ENCODE data around the gene BRSK2. TPM values are rescaled to one million over a fixed set of nuclear protein-coding genes. Genes with fewer than 3 reads are reported as not detected.

Gene BRSK2
- total RNA-seq, 1 donor from 2014 or later, result 7.1 TPM

- Histone ChIP-seq H3K79me2 (ENCODE audit: insufficient read depth, low read length) (no peaks in the 10 kb centered on the region), H4K20me1 (ENCODE audit: insufficient read depth, low read length) (no peaks in the 10 kb centered on the region), H3K4me1 (ENCODE audit: insufficient read depth, low read length) (no peaks in the 10 kb centered on the region), H3K4me3 (ENCODE audit: insufficient read depth, low read depth, low read length) (no peak overlapping the region), H3K9me3 (ENCODE audit: insufficient read depth, low read depth, low read length) (no peaks in the 10 kb centered on the region), H2AFZ (ENCODE audit: low read depth, low read length) (no peak overlapping the region), H3K27ac (ENCODE audit: low read depth, low read length) (no peak overlapping the region), H3K36me3 (ENCODE audit: insufficient read depth, low read length) (no peaks in the 10 kb centered on the region), H3K27me3 (ENCODE audit: insufficient read depth, low read length) (peaks cover 6% of the 10 kb centered on the region), H3K4me2 (ENCODE audit: low read length) (no peak overlapping the region), H3K9ac (ENCODE audit: low read length) (no peak overlapping the region)
- no peaks in the 10 kb centered on the region for H3K9me3 Mint-ChIP-seq (ENCODE audit: unreplicated experiment)
- H3K36me3 Mint-ChIP-seq (ENCODE audit: low read depth, unreplicated experiment), result no peaks in the 10 kb centered on the region
- no peaks in the 10 kb centered on the region for H3K4me1 Mint-ChIP-seq (ENCODE audit: low read depth, unreplicated experiment)
- FAIRE-seq, result no peak
- no peak overlapping the region for H3K27ac Mint-ChIP-seq (ENCODE audit: unreplicated experiment)
- no peak for TF ChIP-seq EZH2 (IDR thresholded peaks at IDR 0.05; ENCODE audit: insufficient read depth, low read length)
- TF ChIP-seq, protein P1, sequence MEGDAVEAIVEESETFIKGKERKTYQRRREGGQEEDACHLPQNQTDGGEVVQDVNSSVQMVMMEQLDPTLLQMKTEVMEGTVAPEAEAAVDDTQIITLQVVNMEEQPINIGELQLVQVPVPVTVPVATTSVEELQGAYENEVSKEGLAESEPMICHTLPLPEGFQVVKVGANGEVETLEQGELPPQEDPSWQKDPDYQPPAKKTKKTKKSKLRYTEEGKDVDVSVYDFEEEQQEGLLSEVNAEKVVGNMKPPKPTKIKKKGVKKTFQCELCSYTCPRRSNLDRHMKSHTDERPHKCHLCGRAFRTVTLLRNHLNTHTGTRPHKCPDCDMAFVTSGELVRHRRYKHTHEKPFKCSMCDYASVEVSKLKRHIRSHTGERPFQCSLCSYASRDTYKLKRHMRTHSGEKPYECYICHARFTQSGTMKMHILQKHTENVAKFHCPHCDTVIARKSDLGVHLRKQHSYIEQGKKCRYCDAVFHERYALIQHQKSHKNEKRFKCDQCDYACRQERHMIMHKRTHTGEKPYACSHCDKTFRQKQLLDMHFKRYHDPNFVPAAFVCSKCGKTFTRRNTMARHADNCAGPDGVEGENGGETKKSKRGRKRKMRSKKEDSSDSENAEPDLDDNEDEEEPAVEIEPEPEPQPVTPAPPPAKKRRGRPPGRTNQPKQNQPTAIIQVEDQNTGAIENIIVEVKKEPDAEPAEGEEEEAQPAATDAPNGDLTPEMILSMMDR (IDR thresholded peaks at IDR 0.05; ENCODE audit: insufficient read depth, low read depth, low read length), result no peak
- H3K4me3 Mint-ChIP-seq (ENCODE audit: unreplicated experiment), result no peak overlapping the region
- no peak for DNase-seq (ENCODE audit: low read depth)
- peaks cover 15% of the 10 kb centered on the region for H3K27me3 Mint-ChIP-seq (ENCODE audit: low read depth, unreplicated experiment)
These were observed 35.4 kb upstream of the BRSK2 start for GRCh38 chr11:1354125-1354938.

- Histone ChIP-seq H4K20me1 (ENCODE audit: insufficient read depth, low read length) (no peaks in the 10 kb centered on the region), H3K27me3 (ENCODE audit: insufficient read depth, low read length) (no peaks in the 10 kb centered on the region), H3K9ac (ENCODE audit: low read length) (no peak overlapping the region), H3K27ac (ENCODE audit: low read depth, low read length) (no peak overlapping the region), H3K4me3 (ENCODE audit: insufficient read depth, low read depth, low read length) (no peak overlapping the region), H2AFZ (ENCODE audit: low read depth, low read length) (no peak overlapping the region), H3K9me3 (ENCODE audit: insufficient read depth, low read depth, low read length) (no peaks in the 10 kb centered on the region), H3K36me3 (ENCODE audit: insufficient read depth, low read length) (no peaks in the 10 kb centered on the region), H3K79me2 (ENCODE audit: insufficient read depth, low read length) (no peaks in the 10 kb centered on the region), H3K4me1 (ENCODE audit: insufficient read depth, low read length) (no peaks in the 10 kb centered on the region), H3K4me2 (ENCODE audit: low read length) (no peak overlapping the region)
- no peak for TF ChIP-seq EZH2 (IDR thresholded peaks at IDR 0.05; ENCODE audit: insufficient read depth, low read length)
- Mint-ChIP-seq H3K27ac (ENCODE audit: unreplicated experiment) (no peak overlapping the region), H3K9me3 (ENCODE audit: unreplicated experiment) (no peaks in the 10 kb centered on the region), H3K36me3 (ENCODE audit: low read depth, unreplicated experiment) (peaks cover 2% of the 10 kb centered on the region), H3K27me3 (ENCODE audit: low read depth, unreplicated experiment) (peaks cover 17% of the 10 kb centered on the region), H3K4me3 (ENCODE audit: unreplicated experiment) (no peak overlapping the region), H3K4me1 (ENCODE audit: low read depth, unreplicated experiment) (no peaks in the 10 kb centered on the region)
- no peak for DNase-seq (ENCODE audit: low read depth)
- FAIRE-seq, result no peak
These were observed 33.7 kb upstream of the BRSK2 start for GRCh38 chr11:1356007-1356435.

GRCh38 chr11:1356478-1356960 is 33.2 kb upstream of the BRSK2 start:
- DNase-seq (ENCODE audit: low read depth), result no peak

More at GRCh38 chr11:1356478-1356960, 33.2 kb upstream of the BRSK2 start:
- H3K4me3 ChIP-seq (ENCODE audit: insufficient read depth, low read depth, low read length), result no peak overlapping the region
- H3K4me1 ChIP-seq (ENCODE audit: insufficient read depth, low read length), result no peaks in the 10 kb centered on the region
- Mint-ChIP-seq H3K4me3 (ENCODE audit: unreplicated experiment) (no peak overlapping the region), H3K27me3 (ENCODE audit: low read depth, unreplicated experiment) (peaks cover 17% of the 10 kb centered on the region), H3K9me3 (ENCODE audit: unreplicated experiment) (no peaks in the 10 kb centered on the region), H3K36me3 (ENCODE audit: low read depth, unreplicated experiment) (peaks cover 2% of the 10 kb centered on the region), H3K4me1 (ENCODE audit: low read depth, unreplicated experiment) (no peaks in the 10 kb centered on the region), H3K27ac (ENCODE audit: unreplicated experiment) (no peak overlapping the region)
- H3K9me3 ChIP-seq (ENCODE audit: insufficient read depth, low read depth, low read length), result no peaks in the 10 kb centered on the region
- no peaks in the 10 kb centered on the region for H3K79me2 ChIP-seq (ENCODE audit: insufficient read depth, low read length)
- no peak overlapping the region for H3K4me2 ChIP-seq (ENCODE audit: low read length)
- TF ChIP-seq EZH2 (IDR thresholded peaks at IDR 0.05; ENCODE audit: insufficient read depth, low read length), result no peak
- TF ChIP-seq, protein P1 (IDR thresholded peaks at IDR 0.05; ENCODE audit: insufficient read depth, low read depth, low read length), result no peak
- no peak for FAIRE-seq
- H3K27me3 ChIP-seq (ENCODE audit: insufficient read depth, low read length), result no peaks in the 10 kb centered on the region
- H3K27ac ChIP-seq (ENCODE audit: low read depth, low read length), result no peak overlapping the region
- no peak overlapping the region for H3K9ac ChIP-seq (ENCODE audit: low read length)
- no peaks in the 10 kb centered on the region for H3K36me3 ChIP-seq (ENCODE audit: insufficient read depth, low read length)
- H2AFZ ChIP-seq (ENCODE audit: low read depth, low read length), result no peak overlapping the region
- no peaks in the 10 kb centered on the region for H4K20me1 ChIP-seq (ENCODE audit: insufficient read depth, low read length)
